Activated CD4-positive, alpha-beta T cell treated with anti-CD3 and anti-CD28 coated beads, Interleukin-2, Interleukin-4, amounts not matched to agents 100 ng/mL and 50 ng/mL, durations not matched to agents 16 hours and 8 hours (primary cell): Measurements from ENCODE around the gene RIC8A.
A peak's percentile ranks its signal among the peaks of the same experiment; 100 is the strongest.
"Not testable (repeated sequence)": the region's sequence is repeated elsewhere in the genome, so short reads cannot be mapped to it uniquely, and the experiment has no call there.

Source experiments
- DNase-seq: peaks from one replicate; pipeline ENCODE4 v3.0.0-alpha.2; 2020; ENCODE audit warnings: low spot score

Gene RIC8A

DNA sequence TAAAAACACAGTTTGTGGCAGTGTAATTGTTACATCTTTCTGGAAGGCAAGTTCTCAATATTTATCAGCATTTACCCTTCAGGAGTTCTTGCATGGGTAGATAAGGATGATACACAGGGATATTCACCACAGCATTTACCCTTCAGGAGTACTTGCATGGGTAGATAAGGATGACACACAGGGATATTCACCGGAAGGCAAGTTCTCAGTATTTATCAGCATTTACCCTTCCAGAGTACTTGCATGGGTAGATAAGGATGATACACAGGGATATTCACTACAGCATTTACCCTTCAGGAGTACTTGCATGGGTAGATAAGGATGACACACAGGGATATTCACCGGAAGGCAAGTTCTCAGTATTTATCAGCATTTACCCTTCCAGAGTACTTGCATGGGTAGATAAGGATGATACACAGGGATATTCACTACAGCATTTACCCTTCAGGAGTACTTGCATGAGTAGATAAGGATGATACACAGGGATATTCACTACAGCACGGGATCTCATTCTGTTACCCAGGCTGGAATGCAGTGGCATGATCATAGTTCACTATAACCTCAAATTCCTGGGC, 13.2 kb downstream of the RIC8A start:
- DNase-seq, result not testable (repeated sequence)

DNA sequence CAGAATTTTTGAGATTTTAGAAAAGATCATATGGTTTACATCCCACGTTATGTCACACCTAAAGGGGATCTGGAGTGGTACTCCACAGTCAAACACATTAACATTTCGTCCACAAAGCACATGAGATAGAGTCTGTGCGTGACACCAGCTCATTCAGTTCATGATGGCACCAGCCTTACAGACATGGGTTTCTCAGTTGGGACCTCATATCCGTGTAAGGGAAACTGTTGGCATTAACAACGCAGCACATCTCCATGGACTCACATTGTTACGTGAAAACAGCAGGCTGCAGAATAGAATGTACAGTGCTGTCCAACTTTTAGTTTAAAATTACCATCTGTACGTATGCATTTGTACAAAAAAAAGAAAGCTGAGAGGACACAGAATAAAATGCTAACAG, 14.0 kb downstream of the RIC8A start:
- DNase-seq, result no peak

DNA sequence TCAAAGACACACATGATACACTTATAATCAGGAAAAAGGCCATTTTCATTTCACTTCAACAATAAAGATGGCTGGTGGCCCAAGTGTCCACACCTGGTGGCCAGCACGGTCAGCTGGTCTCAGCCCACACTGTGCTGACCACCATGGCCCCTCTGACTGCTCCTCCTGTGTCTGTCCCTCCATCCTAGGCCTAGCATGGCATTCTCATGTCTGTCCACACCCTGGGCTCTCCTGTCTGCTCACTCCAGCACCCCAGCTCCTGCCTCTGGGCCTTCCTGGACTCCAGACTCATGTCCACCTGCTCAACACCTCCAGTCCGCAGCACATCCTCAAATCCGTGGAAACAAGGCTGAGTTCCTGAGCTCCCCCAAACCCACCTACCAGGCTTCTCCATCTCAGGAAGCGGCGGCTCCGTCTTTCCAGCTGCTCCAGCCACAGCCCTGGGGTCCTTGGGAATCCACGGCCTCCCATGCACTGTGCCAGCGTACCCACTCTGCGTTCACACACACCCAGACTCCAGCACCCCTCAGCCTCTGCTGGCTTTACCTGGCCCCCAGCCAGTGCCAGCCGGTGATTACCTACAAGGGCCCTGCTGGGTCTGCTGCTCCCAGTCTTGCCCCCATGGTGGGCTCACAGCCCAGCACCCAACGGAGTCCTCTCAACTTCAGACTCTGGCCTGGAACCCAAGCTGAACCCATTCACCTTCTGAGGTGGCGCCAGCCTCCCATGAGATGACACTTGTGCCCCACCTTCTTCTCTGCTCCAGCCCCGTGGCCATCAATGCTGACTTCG, 14.7 kb downstream of the RIC8A start:
- no peak for DNase-seq

DNA sequence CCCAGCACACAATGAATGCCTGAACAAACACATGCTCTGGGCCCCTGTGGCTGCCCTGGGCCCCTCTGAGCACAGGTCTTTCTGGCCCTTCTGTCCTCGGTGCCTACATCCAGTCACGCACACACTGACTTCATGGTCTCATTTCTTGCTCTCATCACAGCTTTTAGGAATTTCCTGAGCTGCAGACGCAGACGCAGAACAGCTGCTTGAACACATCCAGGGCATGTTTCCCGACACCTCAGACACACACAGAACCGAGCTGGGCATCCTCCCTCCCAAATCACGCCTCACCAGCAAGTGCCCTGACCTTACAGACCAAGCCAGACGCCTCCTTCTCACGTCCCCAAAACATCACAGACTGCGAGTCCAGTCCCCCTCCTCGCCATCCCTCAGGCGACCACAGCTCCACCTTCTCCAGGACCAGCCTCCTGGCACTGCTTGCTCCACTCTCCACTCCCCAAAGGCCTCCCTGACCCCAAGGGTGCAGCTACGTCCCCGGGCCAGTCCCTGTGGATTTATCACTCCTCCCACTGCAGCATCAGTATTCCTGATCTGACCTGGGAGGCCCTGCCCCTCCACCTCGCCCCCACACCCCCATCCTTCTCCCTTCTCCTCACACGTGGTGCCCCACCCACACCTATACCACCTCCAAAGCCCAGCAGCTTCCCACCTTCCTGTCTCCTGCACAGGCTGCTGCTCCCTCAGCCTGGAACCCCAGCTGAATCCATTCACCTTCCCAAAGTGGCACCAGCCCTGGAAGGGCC, 15.7 kb downstream of the RIC8A start:
- DNase-seq, result no peak

DNA sequence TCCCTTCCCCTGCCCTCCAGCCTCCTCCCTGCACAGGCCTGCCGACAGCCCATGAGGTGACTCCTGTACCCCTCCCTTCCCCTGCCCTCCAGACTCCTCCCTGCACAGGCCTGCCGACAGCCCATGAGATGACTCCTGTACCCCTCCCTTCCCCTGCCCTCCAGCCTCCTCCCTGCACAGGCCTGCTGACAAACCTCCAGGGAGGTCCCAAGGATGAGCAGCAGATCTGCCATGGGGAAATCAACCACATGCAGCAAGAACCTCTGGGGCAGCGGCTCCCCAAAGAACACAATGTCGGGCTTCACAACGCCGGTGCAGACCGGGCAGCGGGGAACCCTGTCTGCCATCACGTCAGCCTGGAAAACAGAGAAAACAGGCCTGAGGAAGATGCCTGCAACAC, 16.4 kb downstream of the RIC8A start:
- no peak for DNase-seq

DNA sequence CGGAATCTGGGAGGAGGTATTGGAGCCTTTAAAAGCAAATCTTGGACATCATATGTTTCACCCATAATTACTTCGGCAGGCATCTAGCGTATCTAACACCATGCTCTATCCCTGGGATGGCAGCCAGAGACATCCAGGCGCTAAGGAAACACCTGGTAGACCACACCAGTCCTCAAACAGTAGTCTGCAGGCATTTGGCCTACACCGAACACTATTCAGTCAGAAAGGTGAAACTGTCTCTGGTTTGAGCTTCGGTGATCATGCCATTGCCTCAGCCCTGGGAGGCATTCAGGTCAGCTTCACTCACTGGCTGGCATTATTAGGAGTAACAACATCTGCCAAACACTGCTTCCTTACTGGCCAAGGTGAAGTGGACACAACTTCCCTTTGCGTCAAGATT, 16.9 kb downstream of the RIC8A start:
- DNase-seq, result no peak

DNA sequence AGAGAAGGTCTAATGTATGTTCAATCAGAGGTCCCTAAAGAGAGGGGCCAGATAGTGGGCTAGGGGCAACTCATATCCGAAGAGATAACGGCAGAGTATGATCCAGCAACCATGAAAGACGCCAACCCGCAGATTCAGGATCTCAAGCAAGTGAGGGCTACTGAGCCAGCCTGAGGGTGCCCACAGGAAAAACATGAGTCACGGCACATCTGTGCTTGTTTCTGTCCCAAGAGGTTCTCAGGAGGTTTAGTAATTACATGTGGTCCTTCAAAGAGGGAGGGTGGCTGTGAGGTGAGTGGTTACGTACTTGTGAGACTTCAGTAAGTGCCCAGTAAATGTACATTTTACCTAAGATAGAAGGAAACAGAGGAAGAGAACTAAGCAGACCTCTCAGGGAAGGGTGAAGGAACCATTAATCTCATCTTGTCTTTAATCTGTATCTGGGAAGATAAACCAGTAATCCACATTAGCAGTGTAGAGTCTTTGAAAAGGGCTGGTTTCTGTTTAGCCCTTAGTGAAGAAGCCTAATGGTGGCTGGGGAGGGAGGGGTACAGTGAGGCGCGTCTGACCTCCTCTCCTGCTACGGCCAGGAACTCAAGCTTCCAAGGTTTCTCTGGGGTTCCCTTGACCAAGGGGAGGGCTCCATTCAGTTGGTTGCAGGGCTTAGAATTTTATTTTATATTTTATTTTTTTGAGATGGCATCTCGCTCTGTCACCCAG, 18.4 kb downstream of the RIC8A start:
- DNase-seq, result no peak

DNA sequence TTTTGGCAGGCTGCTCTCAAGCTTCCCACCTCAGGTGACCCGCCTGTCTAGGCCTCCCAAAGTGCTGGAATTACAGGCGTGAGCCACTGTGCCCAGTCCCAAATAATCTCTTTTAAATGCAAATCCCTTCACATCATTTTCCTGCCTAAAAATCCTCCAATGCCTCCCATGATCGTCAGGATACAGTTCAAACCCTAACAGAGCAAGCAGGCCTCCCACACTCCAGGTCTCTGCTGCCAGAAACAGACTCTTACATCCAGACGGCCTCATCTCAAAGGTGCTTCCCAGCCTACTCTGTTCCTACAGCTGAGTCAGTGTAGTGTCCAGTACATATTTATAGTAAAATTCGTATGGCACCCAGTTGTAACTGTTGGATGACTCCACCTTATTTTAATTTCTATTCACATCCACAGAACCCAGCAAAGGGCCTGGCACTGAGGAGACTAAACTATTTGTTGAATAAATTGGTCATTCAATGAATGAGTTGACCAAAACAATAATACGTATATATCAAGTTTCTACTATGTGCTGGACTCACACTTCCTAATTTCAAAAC, 20.4 kb downstream of the RIC8A start:
- no peak for DNase-seq

DNA sequence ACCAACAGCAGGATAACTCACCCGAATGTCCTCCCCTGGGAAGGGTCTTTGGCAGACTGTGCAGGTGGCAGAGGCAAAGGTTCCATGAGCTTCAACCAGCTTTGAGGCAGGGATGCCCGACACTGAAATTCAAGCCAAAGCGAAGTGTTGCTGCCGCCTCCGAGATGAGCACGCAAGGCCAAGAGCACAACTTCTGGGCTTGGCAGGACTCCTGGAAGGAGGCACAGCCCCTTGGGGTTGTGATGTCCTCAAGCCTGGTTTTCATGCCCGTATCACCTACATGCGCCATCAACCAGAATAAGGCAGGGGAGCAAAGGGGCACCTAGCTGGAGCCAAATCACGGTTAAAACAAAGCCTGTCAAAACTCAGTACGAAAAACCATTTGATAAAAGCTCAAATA, 22.9 kb downstream of the RIC8A start:
- no peak for DNase-seq

DNA sequence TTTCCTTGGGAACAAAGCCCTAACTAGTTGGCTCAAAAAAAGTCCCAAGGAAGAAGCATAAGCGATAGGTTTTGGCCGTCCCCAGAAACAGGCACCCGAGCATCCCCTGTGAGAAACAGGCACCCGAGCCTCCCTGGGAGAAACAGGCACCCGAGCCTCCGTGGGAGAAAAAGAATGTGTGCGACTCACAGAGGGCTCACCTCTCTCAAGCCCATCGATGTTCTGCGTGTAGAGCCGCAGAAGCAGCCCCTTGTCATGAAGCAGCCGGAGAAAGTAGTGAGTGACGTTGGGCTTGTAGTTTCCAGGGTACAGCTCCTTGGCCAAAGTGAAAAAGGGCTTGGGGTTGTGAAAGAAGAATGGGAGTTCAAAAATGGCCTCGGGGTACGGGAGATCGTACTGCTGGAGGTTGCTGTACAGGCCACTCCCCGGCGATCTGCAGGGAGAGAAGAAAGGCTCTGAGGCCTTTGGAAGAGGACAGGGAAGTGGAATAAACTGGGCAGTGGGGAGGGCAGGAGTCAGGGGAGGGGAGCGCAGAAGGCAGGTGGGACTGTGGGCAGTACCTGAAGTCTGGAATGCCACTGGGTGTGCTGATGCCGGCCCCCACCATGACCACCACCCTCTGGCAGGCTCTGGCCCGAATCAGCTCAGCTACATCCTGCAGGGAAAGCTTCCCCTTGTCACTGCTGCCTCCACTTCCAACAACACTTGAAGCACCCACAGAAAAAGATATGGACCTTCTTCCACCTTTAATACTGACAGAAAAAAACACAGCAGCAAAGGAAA, 25.5 kb downstream of the RIC8A start:
- DNase-seq, result no peak

DNA sequence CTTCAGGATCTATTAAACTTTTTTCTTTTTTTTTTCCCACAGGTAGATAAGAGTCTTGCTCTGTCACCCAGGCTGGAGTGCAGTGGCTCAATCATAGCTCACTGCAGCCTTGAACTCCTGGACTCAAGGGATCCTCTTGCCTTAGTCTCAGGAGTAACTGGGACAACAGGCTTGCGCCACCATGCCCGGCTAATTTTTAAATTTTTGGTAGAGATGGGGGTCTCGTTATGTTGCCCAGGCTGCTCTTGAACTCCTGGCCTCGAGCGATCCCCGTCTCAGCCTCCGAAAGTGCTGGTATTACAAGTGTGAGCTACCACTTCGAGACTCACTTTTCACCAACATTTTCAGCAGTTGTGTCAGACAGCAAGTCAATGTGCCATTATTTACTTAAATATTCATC, 27.7 kb downstream of the RIC8A start:
- no peak for DNase-seq

DNA sequence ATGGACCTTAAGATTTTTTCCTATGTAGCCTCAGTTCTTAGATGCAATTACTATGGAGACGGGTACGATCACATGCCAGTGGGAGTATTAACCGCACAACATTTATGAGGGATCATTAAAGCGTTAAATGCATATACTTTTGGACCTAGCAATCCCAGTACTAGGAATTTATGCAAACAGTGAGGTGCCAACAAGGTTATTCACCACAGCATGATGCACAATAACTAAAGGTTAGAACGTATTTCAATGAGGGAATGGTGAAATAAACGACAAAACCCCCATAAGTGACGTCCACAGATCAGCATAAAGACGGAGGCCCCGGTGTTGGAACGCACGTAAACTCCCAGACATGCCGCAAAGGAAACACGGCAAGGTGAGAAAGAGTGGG, 28.1 kb downstream of the RIC8A start:
- peak; percentile 49 for DNase-seq

DNA sequence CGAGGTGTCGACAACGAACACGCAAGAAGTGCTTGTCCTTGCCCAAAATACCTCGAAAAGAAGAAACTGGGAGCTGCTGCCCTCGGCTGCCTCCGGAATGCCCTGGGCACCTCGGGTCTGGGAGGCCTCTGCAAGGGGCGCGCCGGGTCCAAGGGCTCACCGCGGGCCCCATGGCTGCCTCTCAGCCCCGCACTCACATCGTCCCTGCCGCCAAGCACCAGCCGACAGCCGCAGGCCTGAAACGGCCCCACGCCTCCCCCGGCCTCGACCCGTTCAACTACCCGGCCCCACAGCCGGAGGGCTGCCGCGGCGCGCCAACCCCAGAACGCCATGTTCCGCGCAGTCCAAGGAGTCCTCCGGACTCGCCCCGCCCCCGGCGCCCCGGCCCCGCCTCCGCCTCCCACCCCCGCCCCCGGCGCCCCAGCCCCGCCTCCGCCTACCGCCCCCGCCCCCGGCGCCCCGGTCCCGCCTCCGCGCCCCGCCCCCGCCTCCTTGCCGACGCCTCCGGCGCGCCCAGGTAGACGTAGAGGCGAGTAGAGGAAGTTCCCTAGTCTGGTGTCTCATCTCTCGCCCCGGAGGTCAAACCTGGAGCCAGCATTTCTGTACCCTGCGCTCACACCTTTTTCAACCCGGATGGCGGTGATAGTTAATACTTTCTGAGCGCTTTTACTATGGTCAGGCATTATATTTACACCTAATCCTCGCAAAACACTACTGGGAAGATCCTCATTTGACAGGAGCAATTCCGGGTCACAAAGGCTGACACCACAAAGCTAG, 28.7 kb downstream of the RIC8A start, which contains the start of gene SIRT3:
TSS of gene SIRT3 (minus strand) at position 346 of the 777 bp plus-strand sequence. CDS start at position 332, 14 bp downstream.
- DNase-seq, result peak; percentile 89

DNA sequence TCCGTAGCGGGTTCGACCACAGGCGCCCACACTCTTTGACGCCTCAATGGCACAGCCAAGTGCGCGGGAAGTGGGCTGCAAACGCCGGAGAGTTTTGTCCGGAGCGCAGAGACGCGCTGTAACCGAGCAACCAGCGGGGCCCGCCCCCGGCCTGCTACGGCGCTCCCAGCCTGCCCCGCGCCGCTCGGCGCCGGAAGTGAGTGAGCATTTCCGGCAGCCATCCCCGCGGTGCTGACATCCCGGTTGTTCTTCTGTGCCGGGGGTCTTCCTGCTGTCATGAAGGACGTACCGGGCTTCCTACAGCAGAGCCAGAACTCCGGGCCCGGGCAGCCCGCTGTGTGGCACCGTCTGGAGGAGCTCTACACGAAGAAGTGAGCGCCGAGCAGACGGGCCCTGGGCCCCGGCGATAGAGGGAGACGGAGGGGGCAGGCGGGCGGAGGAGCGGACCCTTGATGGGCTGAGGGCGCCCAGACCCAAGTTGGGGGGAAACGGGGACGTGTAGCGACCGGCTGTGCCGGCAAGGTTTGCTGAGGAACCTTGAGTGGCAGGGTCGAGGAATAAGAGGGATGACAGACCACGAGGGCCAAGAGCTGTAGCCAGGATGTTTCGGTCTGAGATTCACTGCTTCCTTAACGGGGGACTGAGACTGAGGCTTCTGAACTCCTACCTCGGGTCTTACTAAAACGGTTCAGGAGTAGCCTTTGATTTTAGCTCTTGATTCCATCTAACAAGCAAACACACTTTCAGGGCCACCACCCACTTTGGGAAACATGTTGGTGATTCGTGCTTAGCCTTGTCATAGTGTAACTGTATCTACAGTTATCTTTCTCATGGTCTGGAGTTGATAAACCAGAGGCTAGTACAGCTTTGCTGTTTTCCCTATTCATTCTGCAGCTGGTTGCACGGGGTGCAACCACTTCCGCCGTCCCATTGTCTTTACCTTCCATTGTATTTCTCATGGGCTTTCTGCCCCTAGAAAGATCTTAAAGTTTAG, 29.6 kb downstream of the RIC8A start, which contains the start of gene PSMD13:
TSS of gene PSMD13 (plus strand) at position 203 of the 994 bp plus-strand sequence. CDS start at position 277, 74 bp downstream.
- peak; percentile 90 for DNase-seq

DNA sequence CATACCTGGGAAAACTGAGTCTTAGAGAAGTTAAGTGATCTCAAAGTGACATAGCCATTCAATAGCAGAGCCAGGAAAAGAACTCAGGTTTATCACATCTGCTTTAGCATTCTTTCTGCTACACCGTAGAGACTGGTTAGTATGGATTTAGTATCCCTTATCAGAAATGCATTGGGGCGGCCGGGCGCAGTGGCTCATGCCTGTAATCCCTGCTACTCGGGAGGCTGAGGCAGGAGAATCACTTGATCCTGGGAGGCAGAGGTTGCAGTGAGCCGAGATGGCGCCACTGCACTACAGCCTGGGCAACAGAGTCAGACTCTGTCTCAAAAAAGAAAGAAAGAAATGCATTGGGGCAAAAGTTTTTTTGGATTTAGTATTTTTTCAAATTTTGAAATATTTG, 30.8 kb downstream of the RIC8A start:
- not testable (repeated sequence) for DNase-seq

DNA sequence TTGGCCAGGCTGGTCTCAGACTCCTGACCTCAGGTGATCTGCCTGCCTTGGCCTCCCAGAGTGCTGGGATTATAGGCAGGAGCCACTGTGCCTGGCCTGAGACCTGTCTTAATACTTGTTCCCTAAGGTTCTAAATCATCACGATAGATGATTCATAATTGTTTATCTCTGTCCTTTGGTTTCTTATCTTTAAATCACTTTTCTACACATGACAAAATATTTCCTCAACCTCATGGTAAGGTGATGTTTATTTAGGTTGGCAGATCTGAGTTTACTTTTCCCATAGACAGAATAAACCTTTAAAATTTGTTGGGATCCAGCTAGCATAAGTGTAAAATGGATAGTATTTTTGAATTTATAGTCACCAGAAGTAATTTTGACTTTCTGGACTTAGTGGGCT, 32.8 kb downstream of the RIC8A start:
- no peak for DNase-seq

DNA sequence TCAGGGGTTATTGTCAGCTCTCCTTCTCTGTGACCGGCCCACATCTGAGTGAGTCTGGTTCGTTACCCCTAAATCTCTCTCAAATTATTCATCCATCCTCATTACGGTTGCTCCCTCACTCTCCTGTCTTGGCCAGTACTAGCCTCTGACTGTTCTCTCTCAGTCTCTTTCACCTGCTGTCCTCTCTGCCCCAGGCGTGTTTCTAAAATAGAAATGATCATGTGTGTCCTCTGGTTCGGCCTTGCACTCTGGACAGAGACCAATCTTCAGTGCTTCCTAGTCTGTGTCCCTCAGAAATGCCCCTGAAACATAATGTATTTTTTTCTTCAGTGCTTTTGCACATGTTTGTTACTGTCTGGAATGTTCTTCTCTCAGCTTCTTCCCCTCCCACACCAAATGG, 34.1 kb downstream of the RIC8A start:
- no peak for DNase-seq

DNA sequence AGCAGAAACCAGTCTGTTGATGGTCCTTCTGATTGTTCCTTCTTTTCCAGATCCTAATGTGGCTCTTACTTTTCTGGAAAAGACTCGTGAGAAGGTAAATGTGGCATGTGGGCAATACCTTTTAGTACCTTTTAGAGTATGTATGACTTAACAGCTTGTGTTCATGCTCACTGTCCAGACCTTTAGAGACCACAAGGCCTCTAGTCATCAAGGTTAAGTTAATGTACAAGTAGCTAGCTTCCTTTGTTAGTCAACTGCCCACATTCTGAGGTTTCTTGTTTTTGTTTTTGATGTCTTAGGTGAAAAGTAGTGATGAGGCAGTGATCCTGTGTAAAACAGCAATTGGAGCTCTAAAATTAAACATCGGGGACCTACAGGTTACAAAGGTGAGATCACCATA, 36.9 kb downstream of the RIC8A start:
- no peak for DNase-seq

DNA sequence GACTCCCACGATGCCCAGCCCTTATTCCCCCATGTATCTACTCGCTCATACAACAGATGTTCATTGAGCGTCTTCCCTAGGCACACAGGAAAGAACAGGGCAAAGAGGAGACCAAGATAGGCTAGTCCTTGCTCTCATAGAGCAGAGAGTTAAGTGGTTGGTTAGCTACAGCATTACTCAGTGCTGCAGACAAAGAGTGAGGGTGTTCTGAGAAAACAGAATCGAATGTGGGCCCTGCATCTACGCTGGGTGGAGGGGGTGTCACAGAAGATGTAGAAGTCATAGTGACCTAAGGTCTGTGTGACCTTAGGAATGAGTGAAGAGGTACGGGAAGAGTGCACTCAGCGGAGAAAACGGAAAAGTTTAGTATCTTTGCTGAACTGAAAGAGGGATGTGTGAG, 41.6 kb downstream of the RIC8A start:
- no peak for DNase-seq
